ENCODE data around the gene TBL1X.

Gene TBL1X

GRCh38 chrX:9676738-9677097, 211.9 kb downstream of the TBL1X start:
- DNase-seq: no peak

- DNase-seq: peak; percentile 82
These were observed 212.4 kb downstream of the TBL1X start for GRCh38 chrX:9677098-9677739.

- DNase-seq: no peak
These were observed 213.5 kb downstream of the TBL1X start for GRCh38 chrX:9678215-9678965.

GRCh38 chrX:9681011-9681410, 216.2 kb downstream of the TBL1X start:
- no peak for DNase-seq

- no peak for DNase-seq
These were observed 216.6 kb downstream of the TBL1X start for GRCh38 chrX:9681422-9681821.

- peak; percentile 35 for DNase-seq
These were observed 217.6 kb downstream of the TBL1X start for GRCh38 chrX:9682456-9682855.

GRCh38 chrX:9682861-9683260, 218.0 kb downstream of the TBL1X start:
- DNase-seq: no peak

GRCh38 chrX:9683350-9683749, 218.5 kb downstream of the TBL1X start:
- no peak for DNase-seq

- DNase-seq: no peak
These were observed 223.0 kb downstream of the TBL1X start for GRCh38 chrX:9687899-9688298.

- no peak for DNase-seq
These were observed 224.0 kb downstream of the TBL1X start for GRCh38 chrX:9688833-9689232.

- no peak for DNase-seq
These were observed 225.2 kb downstream of the TBL1X start for GRCh38 chrX:9690046-9690445.

GRCh38 chrX:9693307-9694001, 228.6 kb downstream of the TBL1X start:
- DNase-seq: no peak

- DNase-seq: peak; percentile 42
These were observed 233.7 kb downstream of the TBL1X start for GRCh38 chrX:9698576-9698975.

GRCh38 chrX:9700555-9700954, 235.7 kb downstream of the TBL1X start:
- no peak for DNase-seq

GRCh38 chrX:9701790-9702189, 236.9 kb downstream of the TBL1X start:
- DNase-seq: no peak

GRCh38 chrX:9703406-9703805, 238.5 kb downstream of the TBL1X start:
- DNase-seq: no peak

- no peak for DNase-seq
These were observed 240.1 kb downstream of the TBL1X start for GRCh38 chrX:9704876-9705465.

- no peak for DNase-seq
These were observed 241.6 kb downstream of the TBL1X start for GRCh38 chrX:9706421-9706820.

- no peak for DNase-seq
These were observed 242.6 kb downstream of the TBL1X start for GRCh38 chrX:9707306-9708033.

- DNase-seq: no peak
These were observed 243.2 kb downstream of the TBL1X start for GRCh38 chrX:9708086-9708485.

GRCh38 chrX:9708923-9709553, 244.2 kb downstream of the TBL1X start:
- DNase-seq: peak; percentile 87

- no peak for DNase-seq
These were observed 245.5 kb downstream of the TBL1X start for GRCh38 chrX:9710332-9710731.

GRCh38 chrX:9717376-9717775, 252.5 kb downstream of the TBL1X start:
- no peak for DNase-seq

Data from femur (tissue), 1 donor.